Naive thymus-derived CD4-positive, alpha-beta T cell (primary cell): ENCODE results near the gene RUNX3. TPM values are rescaled to one million over a fixed set of nuclear protein-coding genes. Genes with fewer than 3 reads are reported as not detected.

Experiments used
- ATAC-seq: fragments of 150-1000 bp; cut with Tn5 transposase; 2 replicates; pipeline ENCODE4 v1.10.0; 2021; ENCODE audit warnings: mild to moderate bottlenecking, moderate library complexity
- CTCF ChIA-PET: fragments of 350-600 bp; sonication (Branson Sonifier 250); formaldehyde crosslinking; loops from one replicate; lab custom pipeline; 2021; ENCODE audit warnings: antibody characterized with exemption; lab: Charles Lee
- POLR2A ChIA-PET: fragments of 350-600 bp; sonication (Branson Sonifier 250); formaldehyde crosslinking; loops from one replicate; lab custom pipeline; 2021; ENCODE audit warnings: antibody characterized with exemption, inconsistent platforms; lab: Charles Lee
- DNase-seq, 9 donors: peaks; one replicate each; pipeline versions ENCODE4 v3.0.0 to v3.0.0-alpha.2; 2020 to 2022; ENCODE audit warnings: mixed read lengths in 1 of 9
- H3K27ac ChIP-seq: one replicate; pipeline ENCODE4 v1.7.0; 2013; ENCODE audit warnings: mild to moderate bottlenecking, low read depth, low read length, moderate library complexity
- H3K27me3 ChIP-seq, 2 donors: one replicate each; pipeline ENCODE4 v1.7.0; 2013; ENCODE audit warnings: low read length in 2 of 2, mild to moderate bottlenecking in 2 of 2, moderate library complexity in 2 of 2; ENCODE audit not compliant: control insufficient read depth in 2 of 2, insufficient read depth in 2 of 2
- H3K36me3 ChIP-seq, 3 experiments: 1 replicate in 2 of 3; 2 replicates in 1 of 3; pipeline ENCODE4 v1.7.0; 2013; ENCODE audit warnings: low read length in 3 of 3, mild to moderate bottlenecking in 3 of 3, moderate library complexity in 1 of 3; ENCODE audit not compliant: insufficient read depth in 3 of 3, control insufficient read depth in 2 of 3
- H3K4me1 ChIP-seq, 2 donors: one replicate each; pipeline ENCODE4 v1.7.0; 2013; ENCODE audit warnings: low read length in 2 of 2, mild to moderate bottlenecking in 2 of 2, moderate library complexity in 1 of 2; ENCODE audit not compliant: control insufficient read depth in 2 of 2, insufficient read depth in 2 of 2
- H3K4me3 ChIP-seq: 2 replicates; pipeline ENCODE4 v1.7.0; 2013; ENCODE audit warnings: mild to moderate bottlenecking, low read length
- H3K9me3 ChIP-seq, 3 experiments: 1 replicate in 2 of 3; 2 replicates in 1 of 3; pipeline ENCODE4 v1.7.0; 2013; ENCODE audit warnings: low read length in 3 of 3; ENCODE audit not compliant: control insufficient read depth in 2 of 3
- H3K27ac Mint-ChIP-seq, 9 donors: one replicate each; pipeline ENCODE4 v1.8.0; 2020 to 2022; ENCODE audit warnings: mixed read lengths in 9 of 9, mild to moderate bottlenecking in 8 of 9, moderate library complexity in 5 of 9, inconsistent platforms in 2 of 9
- H3K27me3 Mint-ChIP-seq, 5 donors: one replicate each; pipeline ENCODE4 v1.8.0; 2021 to 2022; ENCODE audit warnings: mixed read lengths in 5 of 5, mild to moderate bottlenecking in 1 of 5
- H3K36me3 Mint-ChIP-seq, 5 donors: one replicate each; pipeline ENCODE4 v1.8.0; 2020 to 2022; ENCODE audit warnings: mixed read lengths in 5 of 5, mild to moderate bottlenecking in 3 of 5, inconsistent platforms in 1 of 5
- H3K4me1 Mint-ChIP-seq, 7 donors: one replicate each; pipeline ENCODE4 v1.8.0; 2020 to 2022; ENCODE audit warnings: mixed read lengths in 7 of 7, mild to moderate bottlenecking in 3 of 7, inconsistent platforms in 1 of 7
- H3K4me3 Mint-ChIP-seq, 10 donors: one replicate each; pipeline ENCODE4 v1.8.0; 2020 to 2022; ENCODE audit warnings: mild to moderate bottlenecking in 10 of 10, mixed read lengths in 10 of 10, moderate library complexity in 6 of 10, inconsistent platforms in 2 of 10
- H3K9me3 Mint-ChIP-seq, 11 donors: one replicate each; pipeline ENCODE4 v1.8.0; 2020 to 2022; ENCODE audit warnings: mixed read lengths in 11 of 11, mild to moderate bottlenecking in 4 of 11, inconsistent platforms in 1 of 11, moderate library complexity in 1 of 11
- intact Hi-C, 2 donors: fragments of 100-400 bp; cut with micrococcal nuclease; formaldehyde crosslinking; loops; one replicate each; pipeline ENCODE4 v1.15.1; 2023
- polyA plus RNA-seq, 2 donors: library from polyadenylated mRNA; unstranded; fragments of 300-500 nt; fragmentation: Illumina TruSeq; gene quantifications; one replicate each; pipeline ENCODE4 v1.2.3, GENCODE V29; 2021
- total RNA-seq, 6 experiments: library from RNA in 5 of 6; stranded (reverse) in 5 of 6; gene quantifications; 1 replicate in 5 of 6; 2 replicates in 1 of 6; pipeline ENCODE4 v1.2.3 and lab custom pipeline; 2021 to 2026

Gene RUNX3
- total and polyA plus RNA-seq, 7 experiments from 2014 or later, result 14.2 to 135 (median 74.8) TPM

DNA sequence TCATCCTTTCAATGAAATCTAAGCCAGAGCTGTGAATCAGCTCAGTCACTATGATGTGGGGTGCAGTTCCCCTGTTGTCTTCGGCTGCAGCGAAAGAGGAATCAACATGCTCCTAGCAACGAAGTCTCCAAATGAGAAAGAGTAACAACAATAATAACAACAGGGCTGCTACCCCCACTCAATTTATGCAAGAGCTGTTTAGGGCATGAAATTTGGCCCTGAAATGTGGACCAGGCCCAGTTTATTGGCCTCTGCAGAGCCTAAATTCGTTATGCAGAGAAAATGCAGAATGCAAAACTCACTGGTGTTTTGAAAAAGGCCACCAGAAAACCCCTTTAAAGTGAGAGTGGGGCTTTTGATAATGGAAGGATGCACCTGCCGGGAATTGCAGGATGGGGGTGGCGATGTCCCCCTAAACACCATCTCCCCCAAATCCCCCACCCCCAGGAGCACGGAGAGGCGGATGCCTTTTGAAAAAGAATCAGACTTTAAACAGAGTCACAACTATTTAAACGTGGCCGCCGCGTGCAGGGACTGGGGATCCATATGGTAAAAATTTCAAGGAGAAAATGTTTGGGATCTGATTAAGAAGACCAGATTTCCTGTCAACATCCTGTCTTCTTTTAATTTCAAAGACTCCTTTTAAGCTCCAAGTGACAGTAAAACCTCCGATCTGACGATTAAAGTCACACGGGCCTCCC is 1.9 kb downstream of the RUNX3 start:
- ATAC-seq (no peak), DNase-seq (peak in 2 of 9 donors; percentile 68 to 72)
- Histone ChIP-seq H3K4me1 (peaks cover 58 to 66% of the 10 kb centered on the region in 2 donors), H3K27me3 (no peaks in the 10 kb centered on the region), H3K9me3 (no peaks in the 10 kb centered on the region), H3K4me3 (peak overlapping the region; percentile 91), H3K36me3 (peaks cover 4 to 41% (median 10%) of the 10 kb centered on the region in 3 experiments), H3K27ac (peak overlapping the region; percentile 96)
- intact Hi-C loops, result loop anchor here (1.0 to 10.0 kb wide), 8 partner anchors 80 to 749 kb away; partner anchors contain the start of gene SRRM1 (in 1 of the 2)
- Mint-ChIP-seq H3K27ac (peak overlapping the region; percentile 71 to 98 (median 97)), H3K9me3 (peaks cover 0 to under 1% (median 0%) of the 10 kb centered on the region in 11 donors), H3K4me3 (peak overlapping the region; percentile 85 to 98 (median 96)), H3K36me3 (peaks cover 0 to 36% (median 12%) of the 10 kb centered on the region in 5 donors), H3K27me3 (no peaks in the 10 kb centered on the region), H3K4me1 (peaks cover 27 to 73% (median 63%) of the 10 kb centered on the region in 7 donors)
- POLR2A ChIA-PET, result interaction anchor here (0.6 to 5.1 kb wide), 20 partner anchors 9 to 606 kb away, joined by 3 to 26 read pairs (median 4); partner anchors contain the start of gene RSRP1
- CTCF ChIA-PET, result interaction anchor here (0.6 to 14.1 kb wide), 8 partner anchors 35 to 612 kb away, joined by 3 to 135 read pairs (median 4); no protein-coding TSS in a partner anchor

DNA sequence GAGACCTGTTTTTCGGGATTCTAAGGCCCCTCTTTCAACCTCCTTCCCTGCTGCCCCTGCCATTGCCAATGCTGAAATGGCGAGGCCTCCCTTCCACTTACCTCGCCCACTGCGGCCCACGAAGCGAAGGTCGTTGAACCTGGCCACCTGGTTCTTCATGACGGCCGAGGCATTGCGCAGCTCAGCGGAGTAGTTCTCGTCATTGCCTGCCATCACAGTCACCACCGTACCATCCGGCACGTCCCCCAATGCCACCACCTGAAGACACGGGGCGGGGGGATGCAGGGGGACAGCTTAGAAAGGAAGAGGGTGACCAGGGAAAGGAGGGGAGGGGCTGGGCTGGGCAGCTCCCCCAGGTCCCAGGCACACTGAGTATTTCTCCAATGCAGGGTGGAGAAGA is 2.6 kb downstream of the RUNX3 start:
- H3K27ac ChIP-seq, result peak overlapping the region; percentile 96
- H3K4me3 ChIP-seq, result peak overlapping the region; percentile 91
- ATAC-seq, result no peak
- H3K27ac Mint-ChIP-seq, result peak overlapping the region; percentile 71 to 98 (median 97)
- H3K27me3 Mint-ChIP-seq, result no peaks in the 10 kb centered on the region
- no peaks in the 10 kb centered on the region for H3K27me3 ChIP-seq
- ChIA-PET POLR2A (interaction anchor here (0.6 to 5.1 kb wide), 14 partner anchors 9 to 1583 kb away, joined by 3 to 26 read pairs (median 4); no protein-coding TSS in a partner anchor), CTCF (interaction anchor here (0.6 to 14.1 kb wide), 12 partner anchors 15 to 305 kb away, joined by 3 to 135 read pairs (median 4); partner anchors contain the start of gene SYF2)
- intact Hi-C loops, result loop anchor here (2.0 to 10.0 kb wide), 6 partner anchors 277 to 750 kb away; partner anchors contain the start of gene SRRM1 (in 1 of the 2)
- peaks cover 30 to 73% (median 61%) of the 10 kb centered on the region in 7 donors for H3K4me1 Mint-ChIP-seq
- H3K9me3 ChIP-seq, result no peaks in the 10 kb centered on the region
- H3K36me3 ChIP-seq, result peaks cover 4 to 46% (median 11%) of the 10 kb centered on the region in 3 experiments
- DNase-seq, result no peak
- H3K4me1 ChIP-seq, result peaks cover 58 to 62% of the 10 kb centered on the region in 2 donors
- peaks cover 0 to 38% (median 12%) of the 10 kb centered on the region in 5 donors for H3K36me3 Mint-ChIP-seq
- H3K4me3 Mint-ChIP-seq, result peak overlapping the region; percentile 85 to 98 (median 96)
- H3K9me3 Mint-ChIP-seq, result no peaks in the 10 kb centered on the region

DNA sequence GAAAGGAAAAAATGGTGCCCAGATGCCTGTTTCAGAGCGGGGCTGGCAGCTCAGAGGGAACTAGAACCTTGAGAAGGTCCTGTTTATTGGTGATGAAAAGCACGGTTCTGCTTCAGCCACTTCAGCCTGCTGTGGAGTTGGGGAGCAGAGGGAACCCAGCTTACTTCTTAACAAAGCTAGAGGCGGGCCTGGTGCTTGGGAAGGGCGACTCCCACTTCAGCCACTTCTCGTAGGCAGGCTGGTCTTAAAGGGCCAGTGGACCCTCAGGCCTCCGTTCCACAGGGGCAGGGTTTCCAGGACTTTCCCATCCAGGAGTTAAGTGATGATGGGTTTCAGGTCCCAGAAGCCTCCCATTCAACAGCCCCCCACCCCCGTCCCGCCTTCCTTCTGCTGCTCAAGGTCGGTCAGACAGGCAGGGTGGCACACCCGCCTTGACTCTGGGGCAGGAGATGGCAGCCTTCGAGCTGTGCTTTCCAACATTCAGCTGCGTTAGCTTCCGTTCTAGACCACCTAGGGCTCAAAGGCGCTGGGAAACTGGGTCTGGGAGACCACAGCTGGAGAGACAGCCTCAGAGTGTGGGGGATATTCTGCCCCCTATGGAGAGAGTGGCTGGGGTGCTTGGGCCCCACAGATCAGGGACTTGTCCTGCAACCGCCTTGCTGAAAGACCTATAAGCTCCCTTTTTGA is 3.4 kb downstream of the RUNX3 start:
- POLR2A ChIA-PET, result interaction anchor here (0.6 to 5.1 kb wide), 16 partner anchors 9 to 1582 kb away, joined by 3 to 26 read pairs (median 3); partner anchors contain the start of gene SYF2
- no peaks in the 10 kb centered on the region for H3K9me3 ChIP-seq
- intact Hi-C loops, result loop anchor here (2.0 to 10.0 kb wide), 6 partner anchors 278 to 751 kb away; partner anchors contain the start of gene SRRM1 (in 1 of the 2)
- Mint-ChIP-seq H3K4me1 (peaks cover 28 to 75% (median 63%) of the 10 kb centered on the region in 7 donors), H3K36me3 (peaks cover 0 to 38% (median 12%) of the 10 kb centered on the region in 5 donors), H3K4me3 (peak overlapping the region; percentile 85 to 98 (median 96)), H3K27ac (peak overlapping the region; percentile 73 to 92 (median 88)), H3K9me3 (no peaks in the 10 kb centered on the region), H3K27me3 (no peaks in the 10 kb centered on the region)
- H3K4me3 ChIP-seq, result peak overlapping the region; percentile 91
- H3K27me3 ChIP-seq, result no peaks in the 10 kb centered on the region
- CTCF ChIA-PET, result interaction anchor here (0.6 to 14.1 kb wide), 10 partner anchors 14 to 306 kb away, joined by 3 to 135 read pairs (median 4); partner anchors contain the start of gene SYF2
- ATAC-seq (no peak), DNase-seq (no peak)
- H3K4me1 ChIP-seq, result peaks cover 60 to 61% of the 10 kb centered on the region in 2 donors
- H3K27ac ChIP-seq, result peak overlapping the region; percentile 96
- peaks cover 6 to 51% (median 14%) of the 10 kb centered on the region in 3 experiments for H3K36me3 ChIP-seq

- no peak for DNase-seq
- peaks cover 56 to 61% of the 10 kb centered on the region in 2 donors for H3K4me1 ChIP-seq
- ATAC-seq, result no peak
- Mint-ChIP-seq H3K36me3 (peaks cover 0 to 38% (median 12%) of the 10 kb centered on the region in 5 donors), H3K4me3 (peak overlapping the region; percentile 76 to 98 (median 90)), H3K9me3 (no peaks in the 10 kb centered on the region), H3K4me1 (peaks cover 28 to 68% (median 61%) of the 10 kb centered on the region in 7 donors), H3K27me3 (no peaks in the 10 kb centered on the region), H3K27ac (peak overlapping the region; percentile 73 to 92 (median 88))
- ChIA-PET CTCF (interaction anchor here (4.5 to 14.1 kb wide), 2 partner anchors 78 to 110 kb away, joined by 28 to 135 read pairs; no protein-coding TSS in a partner anchor), POLR2A (interaction anchor here (0.8 to 5.1 kb wide), 9 partner anchors 12 to 307 kb away, joined by 3 to 26 read pairs (median 5); partner anchors contain the start of gene SYF2)
- intact Hi-C loops, result loop anchor here (1.0 to 10.0 kb wide), 9 partner anchors 37 to 751 kb away; partner anchors contain the start of genes CLIC4 (in 1 of the 2) and SRRM1 (in 1 of the 2)
- peak overlapping the region; percentile 96 for H3K27ac ChIP-seq
- H3K9me3 ChIP-seq, result no peaks in the 10 kb centered on the region
- peak overlapping the region; percentile 91 for H3K4me3 ChIP-seq
- peaks cover 13 to 58% (median 14%) of the 10 kb centered on the region in 3 experiments for H3K36me3 ChIP-seq
- no peaks in the 10 kb centered on the region for H3K27me3 ChIP-seq
Observed at GRCh38 chr1:24925963-24926362, 4.1 kb downstream of the RUNX3 start.

DNA sequence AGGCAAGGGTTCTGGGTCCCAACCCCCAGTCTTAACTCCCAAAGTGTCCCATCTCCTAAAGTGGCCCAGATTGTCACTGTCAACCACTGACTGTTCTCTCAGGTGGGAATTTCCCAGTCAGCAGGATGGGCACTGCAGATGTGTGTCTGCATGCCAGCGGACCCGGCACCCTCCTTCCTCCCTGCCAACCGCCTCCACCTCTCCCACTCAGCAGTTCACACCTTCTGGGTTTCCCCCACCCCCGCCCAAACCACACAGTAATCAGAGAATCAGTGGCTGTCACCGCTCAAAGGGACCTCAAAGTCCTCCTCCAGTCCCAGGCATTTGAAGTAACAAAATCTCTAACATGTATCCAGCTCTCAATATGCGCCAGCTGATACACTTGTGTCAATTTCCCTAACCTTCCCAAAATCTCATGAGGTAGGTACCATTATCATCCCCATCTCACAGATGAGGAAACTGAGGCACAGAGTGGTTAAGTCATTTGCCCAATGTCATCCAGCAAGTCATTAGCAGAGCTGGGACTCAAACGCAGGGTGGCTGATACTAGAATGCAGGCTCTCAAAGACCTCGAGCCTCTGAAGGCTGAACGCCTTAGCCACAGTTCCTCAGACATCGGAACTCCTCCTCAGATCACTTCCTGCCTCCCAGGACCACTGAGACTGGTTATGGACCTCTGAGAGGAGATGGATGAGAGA is 4.8 kb downstream of the RUNX3 start:
- H3K4me3 ChIP-seq, result peak overlapping the region; percentile 91
- POLR2A ChIA-PET, result interaction anchor here (0.6 to 4.6 kb wide), 6 partner anchors 12 to 310 kb away, joined by 4 to 26 read pairs (median 4); partner anchors contain the start of gene SYF2
- H3K9me3 ChIP-seq, result no peaks in the 10 kb centered on the region
- ATAC-seq (peak; percentile 79), DNase-seq (peak in 8 of 9 donors; percentile 56 to 87 (median 70))
- CTCF ChIA-PET, result interaction anchor here (0.7 to 14.1 kb wide), 3 partner anchors 77 to 110 kb away, joined by 6 to 135 read pairs (median 28); no protein-coding TSS in a partner anchor
- H3K27me3 ChIP-seq, result no peaks in the 10 kb centered on the region
- peaks cover 14 to 65% (median 18%) of the 10 kb centered on the region in 3 experiments for H3K36me3 ChIP-seq
- peaks cover 0 to 42% (median 18%) of the 10 kb centered on the region in 5 donors for H3K36me3 Mint-ChIP-seq
- intact Hi-C loops, result loop anchor here (1.0 to 10.0 kb wide), 8 partner anchors 38 to 752 kb away; partner anchors contain the start of genes CLIC4 (in 1 of the 2) and SRRM1 (in 1 of the 2)
- H3K27me3 Mint-ChIP-seq, result no peaks in the 10 kb centered on the region
- peak overlapping the region; percentile 76 to 98 (median 90) for H3K4me3 Mint-ChIP-seq
- H3K27ac ChIP-seq, result peak overlapping the region; percentile 96
- H3K4me1 Mint-ChIP-seq, result peaks cover 35 to 73% (median 64%) of the 10 kb centered on the region in 7 donors
- H3K4me1 ChIP-seq, result peaks cover 49 to 68% of the 10 kb centered on the region in 2 donors
- H3K9me3 Mint-ChIP-seq, result no peaks in the 10 kb centered on the region
- peak overlapping the region; percentile 73 to 92 (median 88) for H3K27ac Mint-ChIP-seq
